GM19452 (cell line): Measurements from ENCODE around the gene ACSM4.
"Not testable (repeated sequence)": the region's sequence is repeated elsewhere in the genome, so short reads cannot be mapped to it uniquely, and the experiment has no call there.

Experiments
- ATAC-seq: cut with Tn5 transposase; IDR thresholded peaks from one replicate; pipeline ENCODE4 v1.9.1; 2021; ENCODE audit not compliant: unreplicated experiment

ACSM4 gene

DNA sequence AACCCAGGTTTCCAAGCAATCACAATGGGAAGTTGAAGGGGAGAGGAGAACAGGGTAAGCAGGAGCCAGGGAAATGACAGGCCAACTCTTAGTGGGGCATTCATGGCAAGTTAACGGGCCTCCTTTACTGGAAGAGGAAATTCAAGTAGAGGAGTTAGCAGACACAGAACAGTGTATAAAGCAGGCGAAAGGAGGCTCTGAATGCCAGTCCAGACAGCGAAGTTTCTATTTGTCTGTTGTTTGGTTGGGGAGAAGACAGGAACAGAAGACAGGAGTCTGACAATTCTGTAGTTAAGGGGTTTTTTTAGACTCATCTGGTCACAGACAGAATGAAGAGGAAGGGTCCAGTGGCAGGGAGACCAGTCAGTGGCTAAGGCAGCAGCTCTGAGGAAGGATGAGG is at the start of gene ACSM4:
TSS of gene ACSM4 (plus strand) at position 301 of the 400 bp plus-strand sequence. CDS start 260 bp downstream, outside the sequence.
- ATAC-seq = no peak

GRCh38 chr12:7259060-7259459 is 44.8 kb upstream of the ACSM4 start:
- ATAC-seq = no peak

GRCh38 chr12:7264538-7264937 is 39.3 kb upstream of the ACSM4 start:
- ATAC-seq = no peak

DNA sequence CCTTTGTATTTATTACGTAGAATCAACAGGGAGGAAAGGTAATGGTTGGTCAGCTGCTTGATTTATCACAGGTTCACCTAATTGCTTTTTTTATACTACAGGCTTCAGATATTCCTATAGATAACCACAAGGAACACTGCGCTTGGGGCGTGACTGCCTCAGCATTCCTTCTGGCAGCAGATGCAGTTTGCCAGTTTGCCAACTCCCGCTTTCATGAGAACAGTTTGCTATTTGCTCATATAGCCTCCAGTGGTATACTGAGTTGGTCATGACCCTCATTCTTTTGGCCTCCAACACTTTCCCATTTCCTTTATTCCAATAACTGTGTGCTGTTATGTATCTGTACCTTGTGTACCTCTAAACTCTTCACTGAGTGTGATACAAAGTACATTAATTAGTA is 38.6 kb upstream of the ACSM4 start:
- no peak for ATAC-seq

DNA sequence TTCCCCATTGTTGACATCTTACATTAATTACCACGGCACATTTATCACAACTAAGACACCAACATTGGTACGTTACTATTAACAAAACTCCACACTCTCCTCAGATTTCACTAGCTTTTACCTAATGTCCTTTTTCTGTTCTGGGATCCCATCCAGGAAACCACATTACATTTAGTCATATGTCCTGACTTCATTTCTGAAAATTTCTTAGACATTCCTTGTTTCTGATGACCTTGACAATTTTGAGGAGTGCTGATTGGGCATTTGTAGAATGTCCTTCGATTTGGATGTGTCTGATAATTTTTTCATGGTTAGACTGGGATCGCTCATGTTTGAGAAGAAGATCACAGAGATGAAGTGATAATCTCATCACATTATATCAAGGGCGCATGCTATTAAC is 34.6 kb upstream of the ACSM4 start:
- no peak for ATAC-seq

DNA sequence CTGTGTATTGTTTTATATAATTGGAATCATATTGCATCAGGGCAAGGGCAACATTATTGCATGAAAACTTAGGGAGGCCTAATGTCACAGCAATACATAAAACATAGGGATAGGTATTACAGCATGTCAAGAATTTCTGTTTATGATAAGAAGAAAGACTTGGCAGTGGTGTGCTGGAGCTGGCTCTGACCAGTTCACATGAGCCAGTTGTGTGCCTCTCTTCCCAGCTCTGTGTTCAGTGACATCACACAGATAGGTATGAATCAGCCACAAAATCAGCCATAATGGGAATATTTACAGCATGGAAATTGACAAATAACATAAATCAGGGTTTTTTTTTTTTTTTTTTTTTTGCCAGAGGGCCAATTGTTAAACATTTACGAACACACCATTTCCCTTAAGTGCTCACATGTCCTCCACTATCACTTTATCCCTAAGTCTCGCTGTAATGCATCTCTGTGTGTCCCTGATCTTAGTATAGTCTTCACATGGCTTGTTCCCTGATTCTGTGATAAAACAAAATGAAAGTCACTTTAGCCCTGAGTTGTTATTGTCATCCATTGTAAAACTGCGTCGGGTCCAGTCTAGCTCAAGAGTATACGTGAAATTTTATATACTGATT is 31.9 kb upstream of the ACSM4 start:
- ATAC-seq = no peak

GRCh38 chr12:7275482-7275881 is 28.4 kb upstream of the ACSM4 start:
- not testable (repeated sequence) for ATAC-seq

GRCh38 chr12:7282844-7283243 is 21.0 kb upstream of the ACSM4 start:
- no peak for ATAC-seq

DNA sequence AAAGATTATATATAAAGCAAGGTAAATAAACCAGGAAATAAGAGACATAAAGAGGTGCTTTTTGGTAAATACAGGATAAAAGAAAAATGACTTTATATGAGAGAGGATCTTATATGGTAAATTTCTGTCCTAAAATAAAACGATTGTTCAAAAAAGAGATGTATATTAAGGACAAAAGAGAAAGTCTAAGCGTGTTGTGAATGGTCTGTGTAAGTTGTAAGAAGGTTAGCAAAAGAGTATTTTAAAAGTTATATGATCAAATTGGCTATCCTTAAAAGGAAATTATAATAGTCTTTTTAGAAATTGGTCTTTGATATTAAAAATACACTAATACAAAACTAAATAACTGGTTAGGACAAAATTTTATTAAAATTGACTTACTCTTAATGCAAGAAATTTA is 14.1 kb upstream of the ACSM4 start:
- ATAC-seq = no peak

GRCh38 chr12:7290588-7290987 is 13.3 kb upstream of the ACSM4 start:
- ATAC-seq = not testable (repeated sequence)

DNA sequence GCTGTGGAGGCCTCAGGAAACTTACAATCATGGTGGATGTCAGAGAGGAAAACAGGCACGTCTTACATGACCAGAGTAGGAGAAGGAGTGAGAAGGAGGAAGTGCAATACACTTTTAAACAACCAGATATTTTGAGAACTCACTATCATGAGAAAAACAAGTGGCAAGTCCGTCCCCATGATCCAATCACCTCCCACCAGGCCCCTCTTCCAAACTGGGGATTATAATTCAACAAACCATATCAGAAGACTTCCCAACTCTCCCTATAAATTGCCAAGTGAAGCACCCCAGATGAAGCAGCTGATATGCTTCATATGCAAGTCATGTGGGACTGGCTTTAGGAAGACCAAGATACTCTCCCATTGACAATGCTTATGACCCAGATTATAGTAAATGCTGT is 11.6 kb upstream of the ACSM4 start:
- ATAC-seq = no peak

DNA sequence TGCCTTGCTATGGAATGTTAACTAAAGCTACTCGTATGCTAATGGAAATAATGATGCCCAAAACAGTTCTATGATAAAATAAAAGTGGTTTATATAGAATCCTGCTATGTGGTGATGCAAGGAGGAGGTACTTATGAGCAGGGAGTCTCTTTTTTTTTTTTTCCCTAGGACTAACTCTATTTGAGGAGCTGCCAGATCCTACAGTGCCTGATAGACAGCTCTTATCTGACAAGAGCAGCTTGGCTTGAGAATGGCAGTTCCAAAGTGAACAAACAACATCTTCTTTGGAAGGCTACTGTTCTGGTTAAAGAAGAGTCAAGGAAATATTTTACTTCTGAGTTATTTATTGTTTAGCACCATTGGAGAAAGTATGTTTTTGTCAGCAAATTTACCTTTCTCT is 10.2 kb upstream of the ACSM4 start:
- no peak for ATAC-seq

DNA sequence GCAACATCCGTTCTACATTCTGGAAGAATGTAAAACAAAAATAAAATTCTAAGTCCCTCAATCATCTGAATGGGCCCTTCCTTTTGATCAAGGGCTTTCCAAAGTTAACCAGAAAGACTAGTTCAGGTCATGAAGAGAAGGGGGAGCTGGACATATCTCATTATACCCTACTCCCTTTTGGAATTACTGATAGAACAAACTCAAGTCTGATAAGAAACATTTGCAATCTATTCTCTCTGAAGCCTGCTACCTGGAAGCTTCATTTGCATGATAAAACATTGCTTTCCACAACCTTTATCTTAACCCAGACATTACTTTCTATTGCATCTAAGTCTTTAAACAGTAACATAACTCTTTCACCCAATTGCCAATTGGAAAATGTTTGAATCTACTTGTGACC is 8.3 kb upstream of the ACSM4 start:
- no peak for ATAC-seq

DNA sequence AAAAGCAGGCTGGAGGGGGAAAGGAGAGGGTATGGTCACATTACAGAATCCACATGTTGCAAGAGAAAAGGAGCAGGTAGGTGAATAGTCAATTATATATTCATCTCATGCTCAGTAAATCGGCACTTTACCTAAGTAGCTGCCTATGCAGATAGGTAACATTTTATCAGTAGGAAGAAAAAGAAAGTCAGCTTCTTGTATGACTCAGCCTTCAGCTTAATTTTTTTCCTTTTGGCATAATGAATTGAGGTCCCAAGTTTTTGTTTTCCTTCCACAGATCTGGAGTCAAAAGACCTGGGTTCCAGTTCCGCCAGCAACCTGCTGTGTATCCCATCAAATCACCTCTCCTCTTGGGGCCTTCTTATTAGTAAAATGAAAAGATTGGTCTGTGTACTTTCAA is 6.0 kb upstream of the ACSM4 start:
- ATAC-seq = no peak

DNA sequence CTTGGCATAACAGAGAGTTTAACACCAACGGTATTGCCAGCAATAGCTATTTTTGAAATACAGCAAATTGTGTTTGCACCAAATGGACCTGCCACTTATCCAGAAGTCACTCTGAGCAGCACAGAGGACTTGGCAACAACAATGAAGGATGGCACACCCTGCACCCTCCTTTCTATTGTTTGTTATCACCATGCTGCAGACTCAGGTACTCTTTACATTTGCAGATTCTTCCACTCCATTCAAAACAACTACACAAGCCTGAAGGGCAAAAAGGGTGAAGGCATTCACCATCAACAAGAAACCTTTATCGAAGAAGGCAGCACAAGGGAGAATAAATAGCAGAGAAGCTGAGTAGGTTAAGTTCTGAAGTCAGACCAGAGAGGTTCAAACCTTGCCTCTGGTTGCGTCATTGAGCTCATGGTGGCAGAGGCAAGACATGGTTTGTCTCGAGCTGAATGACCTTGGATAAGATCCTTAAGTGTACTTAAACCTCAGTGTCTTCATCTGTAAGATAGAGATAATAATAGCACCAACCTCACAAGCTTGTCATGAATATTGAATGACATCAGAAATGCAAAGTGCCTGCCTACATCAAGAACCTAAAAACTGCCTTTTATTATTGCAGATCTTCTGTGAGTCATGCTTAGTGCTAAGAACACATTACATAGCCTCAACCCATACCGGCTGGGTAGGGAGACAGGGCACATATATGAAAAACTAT is 1.4 kb upstream of the ACSM4 start:
- ATAC-seq = no peak

GRCh38 chr12:7303230-7303629 is 642 bp upstream of the ACSM4 start:
- ATAC-seq = no peak

DNA sequence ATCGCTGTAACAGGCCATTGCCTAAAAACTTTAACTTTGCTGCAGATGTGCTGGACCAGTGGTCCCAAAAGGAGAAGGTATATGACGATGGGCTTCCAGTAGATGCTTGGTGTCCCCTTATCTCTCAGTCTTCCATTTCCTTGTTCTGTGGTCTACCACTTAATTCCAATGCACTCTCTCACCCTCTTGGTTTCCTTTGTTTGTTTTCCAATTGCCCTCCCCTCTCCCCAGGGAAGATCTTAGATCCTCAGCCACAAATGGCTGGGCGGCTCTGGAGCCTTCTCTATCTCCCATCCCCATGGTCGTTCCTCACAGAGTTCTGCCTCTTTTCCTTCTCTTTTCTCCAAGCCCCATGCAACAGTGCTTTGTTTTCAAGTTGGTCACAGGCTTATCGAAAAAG is 584 bp downstream of the ACSM4 start:
- ATAC-seq = no peak

DNA sequence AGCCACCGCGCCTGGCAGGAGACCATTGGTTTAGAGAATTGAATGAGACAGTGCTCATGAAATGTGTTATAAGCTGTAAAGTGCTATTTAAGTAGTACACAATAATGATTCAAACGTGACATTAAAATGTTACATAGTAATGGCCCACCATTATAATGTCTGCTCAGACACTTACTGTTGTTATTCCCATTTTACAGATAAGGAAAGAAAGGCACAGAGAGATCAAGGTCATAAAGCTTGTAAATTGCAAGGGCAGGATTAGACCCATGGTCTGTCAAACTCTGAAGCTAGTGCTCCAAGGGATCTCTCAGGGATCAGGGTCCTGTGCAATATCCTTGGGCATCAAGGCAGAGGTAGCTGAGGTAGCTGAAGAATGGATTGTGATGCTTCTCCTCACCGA is 6.2 kb downstream of the ACSM4 start:
- ATAC-seq = no peak

DNA sequence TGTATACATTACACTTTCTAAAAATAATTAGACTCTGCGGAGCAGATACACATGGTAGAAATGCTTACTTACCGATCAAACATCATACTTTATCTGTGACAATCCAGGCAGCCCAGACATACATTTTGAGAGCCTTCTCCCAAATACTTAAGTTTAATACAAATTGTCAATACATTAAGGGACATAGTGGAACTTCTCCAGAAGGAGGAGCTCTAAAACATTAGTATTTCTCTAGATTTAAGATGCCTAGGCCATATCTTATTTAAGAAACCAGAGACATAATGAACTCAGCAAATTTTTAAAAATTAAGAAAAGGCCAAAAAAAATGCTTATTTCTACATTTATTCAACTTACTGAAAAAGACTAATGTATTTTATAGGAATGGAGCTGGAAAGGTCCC is 16.1 kb downstream of the ACSM4 start:
- ATAC-seq = no peak

GRCh38 chr12:7321624-7322023 is 17.8 kb downstream of the ACSM4 start:
- ATAC-seq = no peak

DNA sequence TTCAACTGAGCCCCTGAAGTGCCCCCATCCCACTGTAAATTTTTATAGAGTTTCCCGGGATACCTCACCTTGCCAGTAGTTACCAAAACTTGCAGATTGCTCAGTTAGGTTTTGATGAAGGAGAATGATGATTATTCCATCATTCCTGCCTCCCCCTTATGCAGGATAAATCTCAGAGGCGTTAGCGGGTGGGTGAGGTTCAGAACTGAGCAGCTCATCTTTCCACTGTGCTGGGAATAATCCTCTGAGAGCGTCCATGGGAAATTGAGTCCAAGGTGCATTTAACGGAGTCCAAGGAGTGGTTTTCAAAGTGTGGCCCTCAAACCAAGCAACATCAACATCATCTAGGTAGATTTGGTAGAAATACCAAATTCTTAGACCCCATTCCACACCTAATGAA is 18.7 kb downstream of the ACSM4 start:
- no peak for ATAC-seq

- no peak for ATAC-seq
These were observed 20.3 kb downstream of the ACSM4 start for GRCh38 chr12:7324176-7324575.

DNA sequence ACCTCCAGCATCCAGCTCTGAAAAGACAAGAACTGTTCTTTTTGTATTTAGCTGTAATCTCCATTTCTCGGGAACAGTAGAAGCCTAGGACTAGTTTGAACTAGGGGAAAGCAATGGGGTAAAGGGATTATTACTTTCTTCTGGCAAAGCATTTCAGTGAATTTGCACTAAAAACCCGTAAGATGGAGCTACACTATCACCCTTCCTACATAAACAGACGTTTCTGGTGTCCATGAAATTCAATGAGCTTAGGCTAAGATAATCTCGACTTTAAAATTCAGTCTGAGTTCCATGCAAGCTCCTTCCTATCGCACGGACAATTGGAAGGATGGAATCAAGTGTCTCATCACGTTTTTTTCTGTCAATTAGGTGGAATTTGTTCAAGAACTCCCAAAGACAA is 24.0 kb downstream of the ACSM4 start:
- no peak for ATAC-seq
